ENCODE data around the gene HSPH1. TPM values are rescaled to one million over a fixed set of nuclear protein-coding genes. Genes with fewer than 3 reads are reported as not detected.

The HSPH1 gene
- total and polyA plus RNA-seq, 2 of the 13 experiments (the other 11 are each of a cell fraction or from before 2014, with no cell fraction given): 13.0 to 62.9 TPM

GRCh38 chr13:31162151-31163008, 676 bp upstream of the HSPH1 start (continued):
- TF ChIP-seq ZNF644 (CRISPR knock-in tag; IDR thresholded peaks at IDR 0.05; ENCODE audit: low read depth): no peak
- no peak for TF ChIP-seq DR1 (CRISPR knock-in tag; IDR thresholded peaks at IDR 0.05)
- TF ChIP-seq IKZF1 (IDR thresholded peaks at IDR 0.05): no peak
- no peak for TF ChIP-seq FLYWCH1 (CRISPR knock-in tag; IDR thresholded peaks at IDR 0.05)
- no peak for TF ChIP-seq ZNF674 (CRISPR knock-in tag; IDR thresholded peaks at IDR 0.05; ENCODE audit: low read depth)
- no peak for TF ChIP-seq ERF (CRISPR knock-in tag; IDR thresholded peaks at IDR 0.05)
- TF ChIP-seq CHD2 (IDR thresholded peaks at IDR 0.05; ENCODE audit: low read depth, low read length): peak; percentile 98
- TF ChIP-seq E2F1 (CRISPR knock-in tag; IDR thresholded peaks at IDR 0.05): peak; percentile 83
- no peak for TF ChIP-seq ZSCAN5A (CRISPR knock-in tag; IDR thresholded peaks at IDR 0.05; ENCODE audit: borderline replicate concordance)
- TF ChIP-seq HNRNPLL (IDR thresholded peaks at IDR 0.05; ENCODE audit: low read depth, low read length, poor library complexity, severe bottlenecking): peak; percentile 54
- TF ChIP-seq ZNF792 (CRISPR knock-in tag; IDR thresholded peaks at IDR 0.05): no peak
- TF ChIP-seq EHMT2 (IDR thresholded peaks at IDR 0.05; ENCODE audit: borderline replicate concordance, low read depth, low read length): no peak
- TF ChIP-seq NFIB (CRISPR knock-in tag; IDR thresholded peaks at IDR 0.05; ENCODE audit: borderline replicate concordance): no peak
- TF ChIP-seq PRDM15 (CRISPR knock-in tag; IDR thresholded peaks at IDR 0.05): no peak
- peak; percentile 32; the same call in 1 of the 2 replicates for TF ChIP-seq GATAD2A (CRISPR knock-in tag; IDR thresholded peaks at IDR 0.05)
- TF ChIP-seq MTF2 (CRISPR knock-in tag; IDR thresholded peaks at IDR 0.05; ENCODE audit: borderline replicate concordance): no peak
- TF ChIP-seq ELF4 (CRISPR knock-in tag; IDR thresholded peaks at IDR 0.05; ENCODE audit: borderline replicate concordance): peak; percentile 82
- TF ChIP-seq ZNF33B (CRISPR knock-in tag; IDR thresholded peaks at IDR 0.05): no peak
- no peak for TF ChIP-seq PTBP1 (IDR thresholded peaks at IDR 0.05; ENCODE audit: low read depth, low read length, poor library complexity, severe bottlenecking)

Data from HepG2 (cell line).